T-helper 1 cell treated with Interleukin-12 subunit alpha and Interleukin-12 subunit beta and Interleukin-4 antibody, amounts not matched to agents 30 ng/mL and 1 ng/mL, for 36 hours (primary cell): Measurements from ENCODE around the gene PLBD2. TPM values are rescaled to one million over a fixed set of nuclear protein-coding genes. Genes with fewer than 3 reads are reported as not detected.

Experiments used
- intact Hi-C: fragments of 100-400 bp; cut with micrococcal nuclease; formaldehyde crosslinking; loops from one replicate; pipeline ENCODE4 v1.15.1; 2024
- total RNA-seq: library from RNA; stranded (reverse); gene quantifications from 2 replicates; pipeline ENCODE4 v1.2.3, GENCODE V29; 2022

The PLBD2 gene
- total RNA-seq, 1 donor from 2014 or later, result 17.9 TPM

DNA sequence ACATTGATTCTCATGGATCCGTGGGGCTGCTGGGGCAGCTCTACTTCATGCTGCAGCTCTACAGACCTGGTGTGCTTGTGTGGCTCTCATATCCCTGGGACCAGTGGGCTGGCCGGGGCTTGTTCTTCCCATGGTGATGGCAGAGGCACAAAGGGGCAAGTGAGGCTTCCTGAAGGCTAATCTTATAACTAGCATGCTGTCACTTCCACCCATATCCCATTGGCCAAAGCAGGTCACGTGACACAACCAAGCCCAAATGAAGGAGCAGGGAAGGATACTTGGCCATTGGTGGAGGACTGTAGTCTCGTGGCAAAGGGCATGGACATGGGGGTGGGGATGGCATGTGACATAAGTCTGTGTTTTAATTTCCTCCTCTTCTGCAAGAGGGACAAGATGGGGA, 9.9 kb downstream of the PLBD2 start:
- intact Hi-C loops, result no loop called here

DNA sequence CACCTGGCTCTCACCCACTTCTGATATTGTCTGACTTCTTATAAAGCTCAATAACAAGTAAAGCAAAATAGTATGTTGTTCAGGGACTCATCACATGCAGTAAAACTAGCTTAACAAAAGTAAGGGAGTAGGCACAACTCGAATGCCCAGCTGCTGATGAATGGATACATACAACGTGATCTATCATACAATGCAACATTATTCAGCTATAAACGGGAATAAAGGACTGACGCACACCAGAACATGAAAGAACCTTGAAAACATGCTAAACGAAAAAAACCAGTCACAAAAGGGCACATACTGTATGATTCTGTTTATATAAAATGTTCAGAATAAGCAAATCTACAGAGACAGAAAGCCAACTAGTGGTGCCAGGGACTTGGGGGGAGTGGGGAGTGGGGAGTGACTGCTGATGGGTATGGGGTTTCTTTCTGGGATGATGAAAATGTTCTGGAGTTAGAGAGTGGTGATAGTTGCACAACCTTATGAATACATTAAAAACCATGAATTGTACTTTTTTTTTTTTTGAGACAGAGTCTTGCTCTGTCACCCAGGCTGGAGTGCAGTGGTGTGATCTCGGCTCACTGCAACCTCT, 11.1 kb downstream of the PLBD2 start:
- intact Hi-C loops, result no loop called here

DNA sequence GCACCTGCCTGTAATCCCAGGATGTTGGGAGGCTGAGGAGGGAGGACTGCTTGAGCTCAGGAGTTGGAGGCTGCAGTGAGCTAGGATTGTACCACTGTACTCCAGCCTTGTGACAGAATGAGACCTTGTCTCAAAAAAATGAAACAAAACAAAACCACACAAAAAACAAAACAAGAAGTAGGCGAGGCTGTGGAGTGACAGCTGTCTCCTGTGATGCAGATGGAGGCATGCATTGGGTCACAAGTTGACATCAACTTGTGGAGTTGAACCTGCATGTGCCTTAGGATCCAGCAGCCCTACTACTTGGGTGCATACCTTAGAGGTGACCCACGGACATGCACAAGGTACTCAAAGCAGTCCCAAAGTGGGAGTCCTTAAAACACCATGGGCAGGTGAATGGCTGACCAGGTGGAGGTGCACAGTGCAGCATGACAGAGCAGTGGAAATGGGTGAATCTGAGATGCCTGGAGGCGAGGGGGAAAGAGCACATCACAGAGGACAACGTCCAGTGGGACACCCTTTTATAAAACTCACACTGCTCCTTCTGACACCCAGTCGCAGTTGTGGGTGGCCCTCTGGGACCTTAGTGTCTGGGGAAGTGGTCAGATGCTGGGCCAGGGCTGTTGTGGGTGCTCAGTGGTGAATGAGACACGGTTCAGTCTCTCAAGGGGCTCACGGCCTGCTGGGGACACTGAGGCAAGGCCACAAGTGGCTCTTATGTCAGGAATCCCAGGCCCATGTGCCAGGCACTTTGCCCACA, 12.7 kb downstream of the PLBD2 start:
- intact Hi-C loops, result no loop called here

DNA sequence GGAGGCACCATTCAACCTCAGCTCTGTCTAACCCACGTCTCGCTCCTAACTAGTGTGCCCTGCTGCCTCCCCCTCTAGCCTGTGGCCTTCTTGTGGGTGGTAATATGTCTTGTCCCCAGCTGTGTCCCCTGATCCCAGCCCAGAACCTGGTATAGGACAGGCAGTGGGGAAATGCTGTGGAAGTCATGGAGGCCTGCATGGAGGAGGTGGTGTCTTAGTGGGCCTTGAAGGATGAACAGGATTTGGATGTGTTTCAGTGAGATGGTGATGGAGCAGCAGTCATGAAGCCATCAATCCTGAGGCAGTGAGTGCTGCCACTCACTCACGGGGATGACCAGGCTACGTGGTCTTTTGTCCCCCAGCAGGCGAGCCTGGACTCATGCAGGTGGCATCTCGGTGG, 13.4 kb downstream of the PLBD2 start:
- intact Hi-C loops, result no loop called here

DNA sequence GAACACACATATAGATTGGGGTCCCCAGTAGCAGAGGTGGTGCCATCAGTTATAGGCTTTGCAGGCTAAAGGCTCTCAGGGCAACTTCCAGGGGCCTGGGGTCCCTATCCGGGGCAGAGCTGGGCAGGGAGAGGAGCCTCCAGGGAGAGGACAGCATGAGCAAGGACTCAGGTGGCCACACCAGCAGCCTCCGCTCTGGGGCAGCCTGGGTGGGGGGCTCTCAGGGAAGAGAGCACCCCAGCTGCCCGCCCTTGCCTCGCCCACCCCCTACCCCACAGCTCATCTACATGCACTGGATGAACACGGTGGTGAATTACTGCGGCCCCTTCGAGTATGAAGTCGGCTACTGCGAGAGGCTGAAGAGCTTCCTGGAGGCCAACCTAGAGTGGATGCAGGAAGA, 14.0 kb downstream of the PLBD2 start:
- intact Hi-C loops, result no loop called here

DNA sequence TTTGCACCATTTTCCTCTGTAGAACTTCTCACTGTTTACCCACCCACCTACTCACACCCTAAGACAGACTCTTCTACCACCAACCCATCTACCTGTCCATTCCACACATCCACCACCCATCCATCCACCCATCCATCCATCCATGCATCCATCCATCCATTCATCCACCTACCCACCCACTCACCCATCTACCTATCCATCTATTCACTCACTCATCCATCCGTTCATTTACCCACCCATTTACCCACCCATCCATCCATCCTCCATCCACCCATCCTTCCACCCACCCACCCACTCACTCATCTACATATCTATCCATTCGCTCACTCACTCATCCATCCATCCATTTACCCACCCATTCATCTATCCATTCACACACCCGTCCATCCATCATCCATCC, 15.1 kb downstream of the PLBD2 start:
- intact Hi-C loops, result no loop called here

DNA sequence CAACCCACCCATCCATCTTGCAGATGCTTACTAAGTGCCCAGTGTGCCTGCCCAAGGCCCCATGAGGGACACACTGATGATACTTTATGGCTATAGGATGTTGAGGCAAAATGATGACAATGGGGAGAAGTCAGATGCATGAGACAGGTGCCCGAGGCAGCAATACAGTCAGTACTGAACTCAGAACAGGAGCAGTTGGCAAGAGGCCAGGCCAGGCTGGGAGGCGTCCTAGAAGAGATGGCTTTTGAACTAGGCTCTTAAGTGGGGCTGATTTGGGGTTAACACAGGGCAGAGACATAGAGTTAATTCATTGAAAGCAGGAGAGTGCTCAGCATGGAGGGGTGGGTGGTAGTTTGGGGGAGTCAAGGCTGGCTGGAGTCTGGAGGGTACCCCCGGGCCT, 15.6 kb downstream of the PLBD2 start:
- intact Hi-C loops, result no loop called here

DNA sequence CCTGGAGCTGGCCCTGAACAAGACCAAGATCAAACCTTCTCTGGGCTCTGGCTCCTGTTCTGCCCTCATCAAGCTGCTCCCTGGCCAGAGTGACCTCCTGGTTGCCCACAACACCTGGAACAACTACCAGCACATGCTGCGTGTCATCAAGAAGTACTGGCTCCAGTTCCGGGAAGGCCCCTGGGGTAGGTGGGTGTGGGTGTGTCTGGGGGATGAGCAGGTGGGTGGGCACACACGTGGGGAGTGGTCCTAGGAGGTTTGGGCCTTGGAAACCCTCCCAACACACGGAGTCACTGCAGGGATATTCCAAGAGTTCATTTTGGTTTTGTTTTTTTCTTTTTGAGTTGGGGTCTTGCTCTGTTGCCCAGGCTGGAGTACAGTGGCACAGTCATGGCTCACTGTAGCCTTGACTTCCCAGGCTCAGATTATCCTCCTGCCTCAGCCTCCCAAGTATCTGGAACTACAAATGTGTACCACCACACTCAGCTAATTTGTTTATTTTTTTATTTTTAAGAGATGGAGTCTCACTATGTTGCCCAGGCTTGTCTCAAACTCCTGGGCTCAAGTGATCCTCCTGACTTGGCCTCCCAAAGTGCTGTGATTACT, 16.5 kb downstream of the PLBD2 start:
- intact Hi-C loops, result no loop called here

DNA sequence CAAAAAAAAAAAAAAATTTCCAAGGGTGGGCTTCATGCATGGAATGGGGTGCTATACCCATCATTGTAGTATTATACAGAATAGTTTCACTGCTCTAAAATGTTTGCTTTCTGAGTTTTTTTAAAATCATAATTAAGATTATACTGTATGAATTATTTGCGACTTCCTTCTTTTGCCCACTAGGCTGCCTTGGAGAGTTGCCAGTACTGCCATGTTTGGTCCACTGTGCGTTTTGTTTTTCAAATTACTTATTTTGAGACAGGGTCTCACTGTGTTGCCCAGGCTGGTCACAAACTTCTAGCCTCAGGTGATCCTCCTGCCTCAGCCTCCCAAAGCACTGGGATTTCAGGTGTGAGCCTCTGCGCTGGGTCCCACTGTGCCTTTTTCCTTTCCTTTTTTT, 19.9 kb downstream of the PLBD2 start:
- intact Hi-C loops, result no loop called here

DNA sequence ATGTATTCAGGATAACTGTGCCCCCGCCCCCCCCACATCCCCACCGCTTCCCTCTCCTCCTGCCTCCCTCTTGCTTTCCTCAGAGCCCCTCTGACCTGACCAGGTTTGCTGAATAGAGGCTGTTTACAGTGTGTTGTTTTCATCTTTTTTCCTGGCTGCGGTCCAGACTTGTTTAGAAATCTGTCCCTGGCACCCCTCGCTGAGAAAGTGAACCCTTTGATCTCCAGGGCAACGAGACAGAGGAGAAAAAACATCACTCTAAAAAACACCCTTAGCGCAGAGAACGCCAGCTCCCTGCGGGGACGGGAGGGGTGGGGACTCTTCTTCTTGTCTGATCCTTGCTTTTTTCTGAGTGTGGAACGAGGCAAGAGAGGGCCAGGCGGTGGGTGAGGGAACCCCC, 22.8 kb downstream of the PLBD2 start:
- intact Hi-C loops, result no loop called here

DNA sequence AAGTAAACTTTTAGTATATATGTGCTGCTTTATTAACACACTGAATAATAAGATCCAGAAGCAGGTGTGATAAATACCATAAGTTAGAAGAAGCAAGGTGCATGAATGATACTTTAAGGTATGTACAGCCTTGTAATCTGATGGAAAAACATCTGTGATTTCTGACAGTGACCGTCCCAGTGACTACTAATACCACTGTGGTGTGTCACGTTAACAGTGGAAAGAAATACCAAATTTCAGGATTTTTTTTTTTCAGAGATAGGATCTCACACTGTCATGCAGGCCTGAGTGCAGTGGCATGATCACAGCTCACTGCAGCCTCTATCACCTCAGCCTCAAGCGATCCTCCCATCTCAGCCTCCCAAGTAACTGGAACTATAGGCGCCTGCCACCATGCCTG, 23.8 kb downstream of the PLBD2 start:
- intact Hi-C loops, result no loop called here

DNA sequence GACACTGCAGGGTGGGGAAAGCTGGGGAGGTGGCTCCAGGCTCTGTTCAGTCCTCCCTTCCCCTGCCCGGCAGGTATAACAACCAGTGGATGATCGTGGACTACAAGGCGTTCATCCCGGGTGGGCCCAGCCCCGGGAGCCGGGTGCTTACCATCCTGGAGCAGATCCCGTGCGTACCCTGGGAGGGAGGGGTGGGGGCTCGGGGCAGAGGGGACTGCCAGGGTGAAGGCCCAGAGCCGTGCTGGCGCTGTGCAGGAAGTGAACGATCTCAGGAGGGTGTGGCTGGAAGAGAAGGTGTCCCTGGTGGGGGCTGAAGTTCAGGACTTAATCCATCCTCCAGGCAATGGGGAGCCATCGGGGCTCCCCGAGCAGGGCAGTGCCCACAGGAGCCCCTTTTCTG, 26.4 kb downstream of the PLBD2 start:
- intact Hi-C loops, result no loop called here

DNA sequence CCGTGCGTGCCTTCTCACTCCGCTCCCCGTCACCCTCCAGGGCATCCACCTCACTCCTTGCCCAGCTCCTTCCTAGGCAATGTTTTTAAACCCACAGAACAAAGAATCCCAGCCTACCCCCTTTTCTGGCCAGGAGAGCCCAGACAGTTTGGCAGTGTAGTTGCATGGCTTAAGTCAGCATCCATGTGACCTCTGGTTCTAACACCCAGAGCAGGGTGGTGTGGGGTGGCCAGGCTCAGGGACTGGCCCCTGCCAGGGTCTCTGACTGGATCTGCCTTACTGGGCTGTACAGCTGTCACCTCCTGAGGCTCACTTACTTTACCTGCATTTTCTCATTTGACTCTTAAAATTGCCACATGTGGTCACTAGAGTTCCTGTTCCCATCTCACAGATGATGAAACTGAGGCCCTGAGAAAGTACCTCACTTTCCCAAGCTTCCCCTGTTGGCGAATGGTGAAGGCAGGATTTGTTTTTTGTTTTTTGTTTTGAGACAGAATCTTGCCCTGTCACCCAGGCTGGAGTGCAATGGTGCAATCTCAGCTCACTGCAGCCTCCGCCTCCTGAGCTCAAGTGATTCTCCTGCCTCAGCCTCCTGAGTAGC, 27.0 kb downstream of the PLBD2 start:
- intact Hi-C loops, result no loop called here

DNA sequence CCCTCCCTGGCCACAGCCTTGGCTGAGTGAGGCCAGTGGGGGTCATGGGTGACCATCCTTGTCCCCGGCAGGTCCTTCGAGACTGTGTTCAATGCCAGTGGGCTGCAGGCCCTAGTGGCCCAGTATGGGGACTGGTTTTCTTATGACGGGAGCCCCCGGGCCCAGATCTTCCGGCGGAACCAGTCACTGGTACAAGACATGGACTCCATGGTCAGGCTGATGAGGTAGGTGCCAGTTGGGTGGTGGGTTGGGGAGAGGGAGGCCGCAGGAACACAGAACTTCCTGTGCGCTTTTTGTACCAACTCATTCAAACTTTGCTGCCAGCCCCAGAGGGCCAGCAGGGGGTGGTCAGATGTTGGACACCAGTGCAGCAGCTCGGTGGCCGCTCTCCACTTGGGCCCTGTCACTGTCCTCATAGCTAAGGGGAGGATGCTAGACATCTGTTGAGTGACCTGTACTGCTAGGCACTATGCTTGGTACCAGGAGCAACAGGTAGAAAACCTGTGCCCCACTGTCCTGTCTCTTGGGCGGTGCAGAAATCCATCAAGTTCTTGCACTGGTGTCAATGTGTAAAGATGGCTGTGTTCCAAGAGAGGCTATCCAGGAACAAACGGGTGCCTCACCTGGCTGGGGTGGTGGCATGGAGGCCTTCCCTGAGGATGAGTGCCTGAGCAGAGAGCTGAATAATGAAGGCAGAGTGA, 28.6 kb downstream of the PLBD2 start:
- intact Hi-C loops, result no loop called here

DNA sequence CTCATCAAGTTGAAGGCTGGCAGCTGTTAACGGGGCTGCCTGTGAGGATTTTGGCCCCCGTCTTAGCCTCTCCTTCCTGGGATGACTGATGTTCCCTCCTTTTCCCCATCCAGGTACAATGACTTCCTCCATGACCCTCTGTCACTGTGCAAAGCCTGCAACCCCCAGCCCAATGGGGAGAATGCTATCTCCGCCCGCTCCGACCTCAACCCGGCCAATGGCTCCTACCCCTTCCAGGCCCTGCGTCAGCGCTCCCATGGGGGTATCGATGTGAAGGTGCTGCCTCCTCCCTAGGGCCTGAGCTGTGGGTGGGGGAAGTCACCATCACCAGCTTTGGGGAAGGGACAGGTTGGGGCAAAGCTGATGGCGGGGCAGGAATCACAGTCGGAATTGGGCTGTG, 29.2 kb downstream of the PLBD2 start:
- intact Hi-C loops, result no loop called here

DNA sequence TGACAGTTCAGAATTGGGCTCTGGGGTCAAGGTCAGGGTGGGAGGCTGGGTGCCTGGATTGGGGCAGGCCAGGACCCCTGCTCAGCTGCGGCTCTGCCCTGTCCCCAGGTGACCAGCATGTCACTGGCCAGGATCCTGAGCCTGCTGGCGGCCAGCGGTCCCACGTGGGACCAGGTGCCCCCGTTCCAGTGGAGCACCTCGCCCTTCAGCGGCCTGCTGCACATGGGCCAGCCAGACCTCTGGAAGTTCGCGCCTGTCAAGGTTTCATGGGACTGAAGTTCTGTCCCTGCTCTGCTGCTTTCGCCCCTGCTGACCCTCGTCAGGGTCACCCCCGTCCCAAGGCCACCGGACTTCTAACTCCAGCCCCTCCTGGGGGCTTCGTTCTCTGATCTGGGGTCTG, 30.0 kb downstream of the PLBD2 start:
- intact Hi-C loops, result no loop called here

DNA sequence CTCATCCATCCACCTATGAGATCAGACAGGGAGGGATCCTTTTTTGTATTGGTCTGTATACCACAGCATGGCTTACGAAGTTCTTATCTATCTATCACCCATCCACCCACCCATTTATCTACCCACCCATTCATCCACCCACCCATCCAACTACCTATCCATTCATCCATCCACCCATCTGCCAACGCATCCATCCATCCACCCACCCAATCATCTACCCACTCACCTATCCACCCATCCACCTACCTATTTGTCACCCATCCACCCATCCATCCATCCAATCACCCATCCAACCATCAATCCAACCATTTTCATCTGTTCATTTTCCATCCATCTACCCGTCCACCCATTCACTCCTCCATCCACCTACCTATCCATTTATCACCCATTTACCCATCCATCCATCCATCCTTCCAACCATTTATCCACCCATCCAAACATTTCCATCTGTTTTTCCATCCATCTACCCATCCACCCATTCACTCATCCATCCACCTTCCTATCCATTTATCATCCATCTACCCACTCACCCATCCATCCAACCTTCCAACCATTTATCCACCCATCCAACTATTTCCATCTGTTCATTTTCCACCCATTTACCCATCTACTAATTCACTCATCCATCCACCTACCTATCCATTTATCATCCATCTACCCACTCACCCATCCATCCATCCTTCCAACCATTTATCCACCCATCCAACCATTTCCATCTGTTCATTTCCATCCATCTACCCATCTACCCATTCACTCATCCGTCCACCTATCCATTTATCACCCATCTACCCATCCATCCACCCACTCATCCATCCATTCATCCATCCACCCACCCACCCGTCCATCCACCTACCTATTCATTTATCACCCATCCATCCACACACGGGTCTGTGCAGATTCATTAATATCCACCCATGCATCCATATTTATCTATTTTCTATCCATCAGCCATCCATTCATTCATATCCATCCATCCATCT, 32.0 kb downstream of the PLBD2 start:
- intact Hi-C loops, result no loop called here

DNA sequence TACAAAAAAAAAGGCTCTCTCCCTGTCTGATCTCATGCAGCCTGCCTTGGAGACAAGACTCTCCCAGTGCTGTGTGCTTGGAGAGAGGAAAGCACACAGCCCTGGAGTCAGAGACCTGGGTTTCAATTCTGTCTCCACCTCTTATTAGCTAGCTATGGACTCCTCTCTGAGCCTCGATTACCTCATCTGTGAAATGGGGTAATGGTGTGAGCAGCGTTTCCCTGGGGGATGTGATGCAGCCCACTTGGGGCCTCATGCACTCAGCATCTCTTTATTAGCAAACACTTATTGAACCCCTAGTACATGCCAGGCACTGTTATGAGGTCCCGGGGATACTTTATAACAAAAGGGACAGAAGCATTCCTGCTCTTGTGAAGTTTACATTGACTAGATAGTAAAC, 32.8 kb downstream of the PLBD2 start:
- intact Hi-C loops, result no loop called here

DNA sequence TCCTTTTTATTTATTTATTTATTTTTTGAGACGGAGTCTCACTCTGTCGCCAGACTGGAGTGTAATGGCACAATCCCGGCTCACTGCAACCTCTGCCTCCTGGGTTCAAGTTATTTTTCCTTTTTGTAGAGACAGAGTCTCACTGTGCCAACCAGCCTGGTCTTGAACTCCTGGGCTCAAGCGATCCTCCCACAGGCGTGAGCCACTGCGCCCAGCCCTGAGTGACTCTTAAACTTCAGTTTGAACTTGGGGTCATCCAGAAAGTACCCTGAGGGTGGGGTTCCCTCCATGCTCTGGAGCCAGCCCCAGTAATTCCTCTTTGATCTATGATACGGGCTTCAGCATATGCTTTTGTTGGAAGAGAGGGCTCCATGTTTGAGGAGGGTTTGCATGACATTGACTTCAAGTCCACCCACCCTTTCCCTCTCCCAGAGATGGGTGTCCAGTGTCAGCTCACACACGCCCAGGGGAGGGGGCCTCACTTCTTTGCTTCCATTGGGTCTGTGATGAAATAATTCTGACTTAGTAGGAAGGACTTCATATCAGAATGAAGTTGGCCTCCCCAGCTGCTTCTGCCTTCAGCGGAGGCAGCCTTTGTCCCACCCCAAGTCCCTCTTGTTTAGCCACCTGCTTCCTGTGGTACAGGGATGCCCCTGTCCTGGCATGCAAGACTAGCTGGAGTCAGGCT, 33.4 kb downstream of the PLBD2 start:
- intact Hi-C loops, result no loop called here

DNA sequence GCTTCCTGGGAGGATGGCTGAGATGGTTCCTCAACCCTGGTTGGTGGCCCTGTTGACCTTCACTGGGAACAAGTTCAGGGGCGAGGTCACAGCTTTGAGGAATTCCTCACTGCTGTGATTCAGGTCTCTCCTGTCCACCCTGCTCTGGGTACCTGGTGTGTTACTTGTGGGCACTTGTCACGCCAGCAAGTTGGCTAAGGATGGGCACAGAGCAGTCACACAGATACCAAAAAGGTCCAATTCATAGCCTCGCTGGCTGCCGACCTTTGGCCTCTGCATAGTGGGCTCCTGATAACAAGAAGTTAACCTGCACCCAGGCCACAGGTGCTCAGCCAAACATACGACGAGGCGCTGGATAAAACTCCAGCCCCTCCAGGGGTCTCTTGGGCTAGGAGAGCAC, 34.1 kb downstream of the PLBD2 start:
- intact Hi-C loops, result no loop called here
